ENCODE measurements around the gene CNOT4.

GRCh38 chr7:135320268-135320667, 189.6 kb downstream of the CNOT4 start:
- TF ChIP-seq CTCF (IDR thresholded peaks at IDR 0.05) = no peak
- no peak for TF ChIP-seq POLR2A (IDR thresholded peaks at IDR 0.05)
